Trophoblast cell (in vitro differentiated cells and primary cell): Measurements from ENCODE around the gene HDAC11.
A peak's percentile ranks its signal among the peaks of the same experiment; 100 is the strongest.

ENCODE experiments used
- DNase-seq, 2 donors: peaks; one replicate each; pipeline ENCODE4 v3.0.0-alpha.2; 2016
- H2AFZ ChIP-seq: 2 replicates; pipeline ENCODE4 v1.6.1; 2013; ENCODE audit warnings: low read length, moderate library complexity, mild to moderate bottlenecking; ENCODE audit not compliant: insufficient read depth, poor library complexity
- H2AK5ac ChIP-seq: 2 replicates; pipeline ENCODE4 v1.6.1; 2013; ENCODE audit warnings: mild to moderate bottlenecking, low read length
- H2BK120ac ChIP-seq: 2 replicates; pipeline ENCODE4 v1.6.1; 2013; ENCODE audit warnings: low read length, mild to moderate bottlenecking, moderate library complexity; ENCODE audit not compliant: insufficient read depth, poor library complexity
- H2BK12ac ChIP-seq: 2 replicates; pipeline ENCODE4 v1.6.1; 2013; ENCODE audit warnings: mild to moderate bottlenecking, low read length, moderate library complexity
- H2BK5ac ChIP-seq: 2 replicates; pipeline ENCODE4 v1.6.1; 2013; ENCODE audit warnings: low read length, low read depth, moderate library complexity, mild to moderate bottlenecking; ENCODE audit not compliant: poor library complexity
- H3K14ac ChIP-seq: 2 replicates; pipeline ENCODE4 v1.6.1; 2013; ENCODE audit warnings: mild to moderate bottlenecking, low read length
- H3K18ac ChIP-seq: 2 replicates; pipeline ENCODE4 v1.6.1; 2013; ENCODE audit warnings: mild to moderate bottlenecking, low read length
- H3K23ac ChIP-seq: 2 replicates; pipeline ENCODE4 v1.6.1; 2013; ENCODE audit warnings: low read length
- H3K27ac ChIP-seq: 2 replicates; pipeline ENCODE4 v1.5.1; 2013; ENCODE audit warnings: low read depth, mild to moderate bottlenecking, inconsistent platforms, low read length, moderate library complexity
- H3K27me3 ChIP-seq: 2 replicates; pipeline ENCODE4 v1.6.1; 2013; ENCODE audit warnings: inconsistent platforms, mild to moderate bottlenecking, low read length, moderate library complexity; ENCODE audit not compliant: insufficient read depth
- H3K36me3 ChIP-seq, 2 experiments: 1 replicate in 1 of 2; 2 replicates in 1 of 2; pipeline ENCODE4 v1.6.1; 2013; ENCODE audit warnings: low read length in 2 of 2, mild to moderate bottlenecking in 2 of 2, moderate library complexity in 1 of 2; ENCODE audit not compliant: insufficient read depth in 2 of 2, control insufficient read depth in 1 of 2
- H3K4ac ChIP-seq: 2 replicates; pipeline ENCODE4 v1.6.1; 2013; ENCODE audit warnings: low read depth, mild to moderate bottlenecking, low read length, moderate library complexity
- H3K4me1 ChIP-seq, 2 experiments: 1 replicate in 1 of 2; 2 replicates in 1 of 2; pipeline ENCODE4 v1.6.1; 2013; ENCODE audit warnings: low read length in 2 of 2, mild to moderate bottlenecking in 2 of 2, moderate library complexity in 1 of 2; ENCODE audit not compliant: insufficient read depth in 2 of 2, control insufficient read depth in 1 of 2
- H3K4me2 ChIP-seq: 2 replicates; pipeline ENCODE4 v1.6.1; 2013; ENCODE audit warnings: inconsistent platforms, mild to moderate bottlenecking, low read length, moderate library complexity
- H3K4me3 ChIP-seq: 2 replicates; pipeline ENCODE4 v1.5.1; 2013; ENCODE audit warnings: mild to moderate bottlenecking, low read depth, low read length, inconsistent platforms
- H3K79me1 ChIP-seq: one replicate; pipeline ENCODE4 v1.6.1; 2013; ENCODE audit warnings: low read length
- H3K79me2 ChIP-seq: 2 replicates; pipeline ENCODE4 v1.6.1; 2013; ENCODE audit warnings: low read length, mild to moderate bottlenecking; ENCODE audit not compliant: control insufficient read depth, insufficient read depth, poor library complexity
- H3K9ac ChIP-seq: 2 replicates; pipeline ENCODE4 v1.6.1; 2013; ENCODE audit warnings: mild to moderate bottlenecking, low read length
- H3K9me3 ChIP-seq: 2 replicates; pipeline ENCODE4 v1.6.1; 2013; ENCODE audit warnings: low read depth, mild to moderate bottlenecking, control low read depth, inconsistent platforms, low read length; ENCODE audit not compliant: insufficient read depth
- H4K12ac ChIP-seq: 2 replicates; pipeline ENCODE4 v1.6.1; 2013; ENCODE audit warnings: low read depth, mild to moderate bottlenecking, low read length, moderate library complexity
- H4K8ac ChIP-seq: 2 replicates; pipeline ENCODE4 v1.6.1; 2013; ENCODE audit warnings: low read depth, mild to moderate bottlenecking, low read length, moderate library complexity
- H4K91ac ChIP-seq: one replicate; pipeline ENCODE4 v1.6.1; 2013; ENCODE audit warnings: low read depth, mild to moderate bottlenecking, low read length, moderate library complexity
- WGBS: extraction: QIAGEN DNeasy Blood & Tissue Kit; methylation state at CpG from one replicate; pipeline ENCODE4 v1.1.7; 2013; ENCODE audit warnings: missing lambda C conversion rate; ENCODE audit not compliant: insufficient read length, insufficient coverage; ENCODE audit errors: extremely low coverage; 5-methylcytosine and 5-hydroxymethylcytosine counted together

The HDAC11 gene

DNA sequence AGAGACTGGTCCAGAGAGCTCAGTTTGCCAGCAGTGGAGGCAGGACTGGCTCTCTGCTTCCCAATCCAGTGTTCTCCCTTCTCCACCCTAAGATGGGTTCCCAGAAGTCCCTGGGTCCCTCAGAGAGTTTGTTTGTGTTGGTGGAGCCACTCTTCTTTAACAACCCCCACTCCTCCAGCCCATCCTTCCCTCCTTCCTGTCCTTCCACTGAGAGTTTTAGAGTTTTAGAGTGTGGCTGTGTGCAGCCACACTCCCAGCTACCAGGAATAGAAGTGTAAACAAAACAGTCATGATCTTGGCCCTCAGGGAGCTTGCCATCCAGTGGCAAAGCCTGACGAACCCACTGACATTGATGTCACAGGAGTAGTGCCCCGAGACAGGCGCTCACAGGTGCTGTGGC, 56.3 kb downstream of the HDAC11 start:
- H3K4me1 ChIP-seq: peaks cover 7 to 19% of the 10 kb centered on the region in 2 experiments
- no peak overlapping the region for H2BK120ac ChIP-seq
- H3K27ac ChIP-seq: no peak overlapping the region
- no peaks in the 10 kb centered on the region for H3K79me2 ChIP-seq
- no peak overlapping the region for H3K9ac ChIP-seq
- no peak overlapping the region for H4K12ac ChIP-seq
- no peak overlapping the region for H2BK5ac ChIP-seq
- no peak for DNase-seq
- no peak overlapping the region for H3K4ac ChIP-seq
- no peak overlapping the region for H2AFZ ChIP-seq
- no peaks in the 10 kb centered on the region for H3K27me3 ChIP-seq
- no peak overlapping the region for H4K8ac ChIP-seq
- no peak overlapping the region for H3K23ac ChIP-seq
- H3K4me2 ChIP-seq: no peak overlapping the region
- peak overlapping the region; percentile 11 for H2AK5ac ChIP-seq
- WGBS: no CpG with 5 or more reads among the region's 3 CpGs
- H4K91ac ChIP-seq: peak overlapping the region; percentile 39
- no peak overlapping the region for H3K14ac ChIP-seq
- H3K18ac ChIP-seq: no peak overlapping the region
- no peaks in the 10 kb centered on the region for H3K79me1 ChIP-seq
- no peak overlapping the region for H3K4me3 ChIP-seq
- no peaks in the 10 kb centered on the region for H3K36me3 ChIP-seq
- H3K9me3 ChIP-seq: peaks cover 2% of the 10 kb centered on the region
- H2BK12ac ChIP-seq: peak overlapping the region; percentile 32

DNA sequence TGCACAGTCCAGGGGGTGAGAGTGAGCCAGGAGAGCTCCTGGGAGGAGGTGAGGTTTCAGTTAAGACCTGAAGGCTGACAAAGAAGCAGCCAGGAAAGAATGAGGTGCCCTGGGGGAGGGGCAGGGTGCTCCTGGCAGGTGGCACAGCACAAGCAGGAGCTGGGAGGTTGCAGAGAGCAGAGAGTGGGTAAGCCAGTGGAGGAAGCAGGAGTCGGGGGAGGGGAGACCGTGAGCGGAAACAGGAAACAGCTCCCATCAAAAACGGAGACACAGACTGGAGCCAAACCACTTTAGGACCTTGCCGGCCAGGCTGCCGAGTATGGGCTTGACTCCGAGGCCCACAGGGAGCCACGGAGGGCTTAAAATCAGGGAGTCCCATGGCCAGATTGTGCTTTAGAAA, 56.7 kb downstream of the HDAC11 start:
- H3K27ac ChIP-seq: no peak overlapping the region
- no peaks in the 10 kb centered on the region for H3K79me1 ChIP-seq
- H4K12ac ChIP-seq: no peak overlapping the region
- peaks cover 7 to 19% of the 10 kb centered on the region in 2 experiments for H3K4me1 ChIP-seq
- no peak overlapping the region for H3K14ac ChIP-seq
- peak overlapping the region; percentile 15 for H2AFZ ChIP-seq
- peak overlapping the region; percentile 32 for H2BK12ac ChIP-seq
- H3K79me2 ChIP-seq: no peaks in the 10 kb centered on the region
- peaks cover 2% of the 10 kb centered on the region for H3K9me3 ChIP-seq
- H4K91ac ChIP-seq: peak overlapping the region; percentile 39
- no peaks in the 10 kb centered on the region for H3K27me3 ChIP-seq
- DNase-seq: no peak
- no peak overlapping the region for H3K23ac ChIP-seq
- H3K9ac ChIP-seq: no peak overlapping the region
- no peak overlapping the region for H2BK5ac ChIP-seq
- no peak overlapping the region for H3K4me2 ChIP-seq
- H3K36me3 ChIP-seq: no peaks in the 10 kb centered on the region
- no peak overlapping the region for H3K18ac ChIP-seq
- no CpG with 5 or more reads among the region's 8 CpGs for WGBS
- peak overlapping the region; percentile 11 for H2AK5ac ChIP-seq
- peak overlapping the region; percentile 8 for H4K8ac ChIP-seq
- H3K4me3 ChIP-seq: no peak overlapping the region
- H3K4ac ChIP-seq: no peak overlapping the region
- no peak overlapping the region for H2BK120ac ChIP-seq

DNA sequence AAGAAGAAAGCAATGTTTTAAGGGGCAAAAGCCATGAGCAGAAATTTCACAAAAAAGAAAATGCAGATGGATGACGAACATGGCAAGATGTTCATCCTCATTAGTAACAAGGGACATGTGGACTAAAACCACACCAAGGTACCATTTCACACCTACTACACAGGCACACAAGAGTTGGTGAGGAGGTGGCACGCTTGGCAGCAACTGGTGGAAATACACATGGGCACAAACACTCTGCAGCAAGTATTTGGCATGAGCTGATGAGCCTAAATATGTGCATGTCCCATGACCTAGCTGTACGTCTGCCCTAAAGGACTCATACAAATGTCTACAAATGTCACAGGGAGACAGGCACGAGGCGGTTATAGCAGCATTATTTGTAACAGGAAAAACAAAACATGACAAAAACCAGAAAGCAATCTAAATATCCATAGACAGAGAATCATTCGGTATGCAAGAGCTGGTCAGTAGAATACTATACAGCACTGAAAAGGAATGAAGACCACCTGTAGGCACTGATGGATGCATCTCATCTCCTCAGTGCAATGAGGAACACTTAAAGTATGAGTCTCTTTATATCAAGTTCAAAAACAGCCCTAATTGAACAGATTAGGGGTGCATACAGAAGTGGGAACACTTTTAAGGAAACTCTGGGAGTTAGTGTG, 57.3 kb downstream of the HDAC11 start:
- Histone ChIP-seq H3K4ac (no peak overlapping the region), H3K9me3 (peaks cover 2% of the 10 kb centered on the region), H3K9ac (no peak overlapping the region), H3K79me1 (no peaks in the 10 kb centered on the region), H4K12ac (no peak overlapping the region), H4K91ac (no peak overlapping the region), H3K27ac (no peak overlapping the region), H3K18ac (no peak overlapping the region), H2AFZ (peak overlapping the region; percentile 15), H3K23ac (no peak overlapping the region), H2BK5ac (no peak overlapping the region), H3K4me3 (no peak overlapping the region), H2BK12ac (peak overlapping the region; percentile 48), H3K36me3 (no peaks in the 10 kb centered on the region), H3K79me2 (no peaks in the 10 kb centered on the region), H3K4me1 (peaks cover 7 to 19% of the 10 kb centered on the region in 2 experiments), H2BK120ac (no peak overlapping the region), H3K4me2 (no peak overlapping the region), H3K14ac (no peak overlapping the region), H3K27me3 (no peaks in the 10 kb centered on the region), H2AK5ac (no peak overlapping the region), H4K8ac (no peak overlapping the region)
- DNase-seq: no peak
- no CpG with 5 or more reads among the region's 6 CpGs for WGBS

DNA sequence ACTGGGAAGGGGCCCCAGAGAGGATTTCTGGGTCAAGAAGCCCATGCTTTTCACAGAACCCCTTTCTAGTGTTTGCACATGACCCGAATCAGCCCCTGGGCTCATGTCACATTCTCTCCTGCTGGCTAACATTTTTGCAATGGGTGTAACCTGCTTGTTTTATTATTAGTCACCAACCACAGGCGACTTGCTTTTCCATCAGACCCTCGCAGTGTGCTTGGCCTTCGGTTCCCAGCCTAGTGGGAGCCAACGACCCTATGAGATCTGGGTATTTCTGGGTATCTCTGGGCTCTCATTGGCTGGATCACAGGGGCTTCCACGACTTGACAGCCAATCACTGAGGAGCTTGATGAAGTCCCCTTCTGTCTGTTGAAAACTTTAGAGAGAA, 57.8 kb downstream of the HDAC11 start:
- Histone ChIP-seq H3K14ac (no peak overlapping the region), H3K36me3 (no peaks in the 10 kb centered on the region), H3K4me1 (peaks cover 7 to 19% of the 10 kb centered on the region in 2 experiments), H3K9ac (no peak overlapping the region), H2BK120ac (no peak overlapping the region), H3K4me3 (no peak overlapping the region), H3K4me2 (no peak overlapping the region), H4K12ac (no peak overlapping the region), H2AFZ (no peak overlapping the region), H3K27me3 (no peaks in the 10 kb centered on the region), H3K9me3 (peaks cover 2% of the 10 kb centered on the region), H3K79me1 (no peaks in the 10 kb centered on the region), H4K91ac (no peak overlapping the region), H3K4ac (no peak overlapping the region), H2AK5ac (no peak overlapping the region), H2BK5ac (no peak overlapping the region), H2BK12ac (no peak overlapping the region), H3K18ac (no peak overlapping the region), H3K23ac (no peak overlapping the region), H3K27ac (no peak overlapping the region), H3K79me2 (no peaks in the 10 kb centered on the region), H4K8ac (no peak overlapping the region)
- WGBS: no CpG with 5 or more reads among the region's 6 CpGs
- DNase-seq: peak; percentile 72 to 89
